Left hindlimb (tissue), 1 donor: ENCODE data around the gene FBXL19.

ENCODE experiments used
- DNase-seq: peaks from one replicate; pipeline ENCODE4 v3.0.0-alpha.2; 2018

FBXL19 gene

GRCh38 chr16:30967795-30968194, 44.4 kb downstream of the FBXL19 start:
- DNase-seq = no peak

- no peak for DNase-seq
These were observed 46.0 kb downstream of the FBXL19 start for GRCh38 chr16:30969246-30969842.

- DNase-seq = no peak
These were observed 47.9 kb downstream of the FBXL19 start for GRCh38 chr16:30971298-30971697.

GRCh38 chr16:30972872-30973271, 49.5 kb downstream of the FBXL19 start:
- DNase-seq = no peak

- DNase-seq = no peak
These were observed 51.0 kb downstream of the FBXL19 start for GRCh38 chr16:30974348-30974747.

GRCh38 chr16:30976486-30976885, 53.1 kb downstream of the FBXL19 start:
- DNase-seq = no peak

- no peak for DNase-seq
These were observed 54.1 kb downstream of the FBXL19 start for GRCh38 chr16:30977502-30977901.

- DNase-seq = no peak
These were observed 56.0 kb downstream of the FBXL19 start for GRCh38 chr16:30979170-30980022.

- no peak for DNase-seq
These were observed 56.6 kb downstream of the FBXL19 start for GRCh38 chr16:30980023-30980371.

- DNase-seq = no peak
These were observed 57.1 kb downstream of the FBXL19 start for GRCh38 chr16:30980434-30980833.

GRCh38 chr16:30980959-30981358, 57.6 kb downstream of the FBXL19 start:
- no peak for DNase-seq

- no peak for DNase-seq
These were observed 59.3 kb downstream of the FBXL19 start for GRCh38 chr16:30982548-30983288.

GRCh38 chr16:30983289-30983889, 60.0 kb downstream of the FBXL19 start:
- DNase-seq = no peak

GRCh38 chr16:30983898-30984610, 60.7 kb downstream of the FBXL19 start:
- DNase-seq = no peak

GRCh38 chr16:30984669-30985400, 61.5 kb downstream of the FBXL19 start, which contains the start of gene HSD3B7:
HSD3B7 (plus strand) TSS chr16:30985207; CDS start chr16:30985659, 452 bp downstream.
- DNase-seq = peak; percentile 91

- DNase-seq = no peak
These were observed 62.2 kb downstream of the FBXL19 start for GRCh38 chr16:30985401-30986128.

GRCh38 chr16:30986129-30986991, 63.0 kb downstream of the FBXL19 start:
- DNase-seq = no peak

- DNase-seq = no peak
These were observed 64.3 kb downstream of the FBXL19 start for GRCh38 chr16:30987581-30988190.

GRCh38 chr16:30989469-30990047, 66.2 kb downstream of the FBXL19 start:
- DNase-seq = no peak
